ENCODE measurements around the gene CDCA7L.

DNA sequence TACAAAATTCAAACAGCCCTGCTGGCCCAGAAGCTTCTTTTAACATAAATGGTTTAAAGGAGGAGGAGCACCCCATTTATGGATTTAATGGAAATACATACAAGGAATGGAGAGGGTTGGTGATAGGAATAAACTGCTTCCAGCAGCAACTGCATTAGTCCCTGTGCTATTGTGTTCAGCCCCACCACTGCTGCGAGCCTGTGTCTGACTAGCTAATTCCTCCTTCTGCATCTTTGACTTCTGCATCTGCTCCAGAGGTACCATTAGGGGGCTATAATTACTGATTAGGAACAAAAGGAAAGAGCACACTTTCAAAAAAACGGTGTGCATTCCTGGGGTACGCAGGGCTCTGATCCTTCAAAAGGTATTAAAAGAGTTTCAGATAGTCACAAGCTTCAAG, 24.8 kb downstream of the CDCA7L start:
- TF ChIP-seq POLR2A (IDR thresholded peaks at IDR 0.05; ENCODE audit: low read depth, low read length) (no peak), POLR2AphosphoS5 (IDR thresholded peaks at IDR 0.05; ENCODE audit: low read depth, low read length) (no peak), TAF1 (IDR thresholded peaks at IDR 0.05; ENCODE audit: low read depth, low read length) (no peak), POU2F2 (IDR thresholded peaks at IDR 0.05; ENCODE audit: low read depth, low read length) (no peak), PAX5 (IDR thresholded peaks at IDR 0.05; ENCODE audit: insufficient read depth, low read length, severe bottlenecking) (no peak), SPI1 (IDR thresholded peaks at IDR 0.05; ENCODE audit: low read depth, low read length) (no peak)
